Calu3 (cell line): ENCODE measurements around the gene ZNF396. TPM values are rescaled to one million over a fixed set of nuclear protein-coding genes. Genes with fewer than 3 reads are reported as not detected.

Source experiments
- BruUV-seq: library from RNA; stranded (reverse); fragments of 400-500 nt; replicated peaks from 2 replicates; lab custom pipeline; 2021; lab: Mats Ljungman, UMichigan
- CTCF ChIA-PET: fragments of 300-600 bp; sonication (Branson Sonifier 250); formaldehyde crosslinking; loops from one replicate; lab custom pipeline; 2022; ENCODE audit warnings: antibody characterized with exemption; lab: Charles Lee
- DNase-seq: peaks from one replicate; pipeline ENCODE4 v3.0.0; 2022
- H3K27ac Mint-ChIP-seq: one replicate; pipeline ENCODE4 v1.8.0; 2022; ENCODE audit warnings: mixed read lengths; ENCODE audit not compliant: unreplicated experiment
- H3K27me3 Mint-ChIP-seq: one replicate; pipeline ENCODE4 v1.8.0; 2022; ENCODE audit warnings: mixed read lengths; ENCODE audit not compliant: unreplicated experiment
- H3K36me3 Mint-ChIP-seq: one replicate; pipeline ENCODE4 v1.8.0; 2022; ENCODE audit warnings: mild to moderate bottlenecking, moderate library complexity, mixed read lengths; ENCODE audit not compliant: insufficient read depth, unreplicated experiment
- H3K4me1 Mint-ChIP-seq: one replicate; pipeline ENCODE4 v1.8.0; 2022; ENCODE audit warnings: mild to moderate bottlenecking, low read depth, mixed read lengths; ENCODE audit not compliant: unreplicated experiment
- H3K4me3 Mint-ChIP-seq: one replicate; pipeline ENCODE4 v1.8.0; 2022; ENCODE audit warnings: mild to moderate bottlenecking, low read depth, moderate library complexity, mixed read lengths; ENCODE audit not compliant: unreplicated experiment
- H3K9me3 Mint-ChIP-seq: one replicate; pipeline ENCODE4 v1.8.0; 2022; ENCODE audit warnings: low read depth, mixed read lengths; ENCODE audit not compliant: unreplicated experiment
- CTCF ChIP-seq: fragments of 200-600 bp; IDR thresholded peaks from one replicate; pipeline ENCODE4 v1.8.0; 2022; ENCODE audit warnings: antibody characterized with exemption; ENCODE audit not compliant: unreplicated experiment
- intact Hi-C: fragments of 100-400 bp; cut with micrococcal nuclease; formaldehyde crosslinking; loops from one replicate; pipeline ENCODE4 v1.10.0; 2022; ENCODE audit not compliant: unreplicated experiment
- total RNA-seq: library from RNA; stranded (reverse); gene quantifications from 2 replicates; pipeline ENCODE4 v1.2.3, GENCODE V29; 2022

The ZNF396 gene
- total RNA-seq, 1 experiment from 2014 or later, result 1.7 TPM

GRCh38 chr18:35369126-35369525, 8.0 kb downstream of the ZNF396 start:
- intact Hi-C loops, result no loop called here
- BruUV-seq, result no TSS peak
- H3K27ac Mint-ChIP-seq, result no peak overlapping the region
- no peaks in the 10 kb centered on the region for H3K36me3 Mint-ChIP-seq
- TF ChIP-seq CTCF, result no peak
- peaks cover 7% of the 10 kb centered on the region for H3K9me3 Mint-ChIP-seq
- CTCF ChIA-PET, result no interaction called here
- H3K4me1 Mint-ChIP-seq, result no peaks in the 10 kb centered on the region
- H3K4me3 Mint-ChIP-seq, result no peak overlapping the region
- no peak for DNase-seq
- H3K27me3 Mint-ChIP-seq, result peaks cover 19% of the 10 kb centered on the region

- CTCF ChIA-PET, result no interaction called here
Measured at GRCh38 chr18:35368595-35368994, 8.5 kb downstream of the ZNF396 start.

DNA sequence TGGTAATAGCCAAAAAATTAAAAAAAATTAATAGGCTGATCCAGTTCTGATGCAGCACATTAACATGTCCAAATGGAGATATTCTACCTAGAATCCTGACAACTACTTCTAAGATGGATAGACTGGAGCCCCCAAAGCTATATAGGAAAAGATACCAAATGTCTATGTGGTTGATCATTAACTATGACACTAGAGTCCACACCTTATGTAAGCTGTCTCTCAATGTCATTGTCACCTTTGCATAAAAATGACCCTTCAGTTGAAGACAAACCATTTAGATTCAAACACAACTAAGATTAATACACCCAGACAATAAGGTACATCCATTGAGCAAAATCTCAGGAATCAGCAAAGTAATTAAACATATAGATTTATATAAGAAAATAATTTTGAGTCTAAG, 14.6 kb downstream of the ZNF396 start:
- Mint-ChIP-seq H3K36me3 (no peaks in the 10 kb centered on the region), H3K4me1 (no peaks in the 10 kb centered on the region), H3K4me3 (no peak overlapping the region), H3K27me3 (peaks cover 19% of the 10 kb centered on the region), H3K9me3 (peaks cover 7% of the 10 kb centered on the region), H3K27ac (no peak overlapping the region)
- CTCF ChIA-PET, result no interaction called here
- BruUV-seq, result no TSS peak
- TF ChIP-seq CTCF, result no peak
- intact Hi-C loops, result no loop called here
- no peak for DNase-seq

More at GRCh38 chr18:35368595-35368994, 8.5 kb downstream of the ZNF396 start:
- no peak for DNase-seq
- no peak for TF ChIP-seq CTCF
- BruUV-seq, result no TSS peak
- H3K27ac Mint-ChIP-seq, result no peak overlapping the region
- H3K27me3 Mint-ChIP-seq, result peaks cover 19% of the 10 kb centered on the region
- no peaks in the 10 kb centered on the region for H3K36me3 Mint-ChIP-seq
- peaks cover 7% of the 10 kb centered on the region for H3K9me3 Mint-ChIP-seq
- no peak overlapping the region for H3K4me3 Mint-ChIP-seq
- intact Hi-C loops, result no loop called here
- H3K4me1 Mint-ChIP-seq, result no peaks in the 10 kb centered on the region

- no TSS peak for BruUV-seq
- no peak for DNase-seq
- TF ChIP-seq CTCF, result no peak
- Mint-ChIP-seq H3K4me3 (no peak overlapping the region), H3K36me3 (no peaks in the 10 kb centered on the region), H3K27me3 (peaks cover 19% of the 10 kb centered on the region), H3K4me1 (no peaks in the 10 kb centered on the region), H3K9me3 (peaks cover 7% of the 10 kb centered on the region), H3K27ac (no peak overlapping the region)
- intact Hi-C loops, result no loop called here
- CTCF ChIA-PET, result no interaction called here
Measured at GRCh38 chr18:35361570-35362321, 15.4 kb downstream of the ZNF396 start.
